Adrenal gland (tissue), 5 donors: ENCODE data around the gene SEC23B.

Experiments used
- CTCF ChIP-seq, 6 experiments: fragments of 450-650 bp in 4 of 6; fragments of 200-600 bp in 2 of 6; sonication (generic) in 1 of 6; IDR thresholded peaks; 1 replicate in 5 of 6; 2 replicates in 1 of 6; pipeline versions ENCODE4 v1.5.1 to v1.8.0; 2016 to 2021; ENCODE audit warnings: antibody characterized with exemption in 6 of 6, mild to moderate bottlenecking in 2 of 6, moderate library complexity in 1 of 6
- POLR2A ChIP-seq, 2 donors: fragments of 450-650 bp; IDR thresholded peaks; one replicate each; pipeline ENCODE4 v1.6.1; 2017; ENCODE audit warnings: antibody characterized with exemption in 2 of 2, mild to moderate bottlenecking in 2 of 2, moderate library complexity in 1 of 2
- donor health status: DM: no; HTN: no; CAD: no.

- TF ChIP-seq CTCF (IDR thresholded peaks at IDR 0.05) (no peak), POLR2A (IDR thresholded peaks at IDR 0.05) (no peak)
These were observed 5.5 kb downstream of the SEC23B start for GRCh38 chr20:18513208-18513607.
